ENCODE measurements around the gene GPR84. TPM values are rescaled to one million over a fixed set of nuclear protein-coding genes. Genes with fewer than 3 reads are reported as not detected.

Gene GPR84
- total and polyA plus RNA-seq, 3 donors from 2014 or later = 0.43 to 0.58 TPM; not detected in 1

DNA sequence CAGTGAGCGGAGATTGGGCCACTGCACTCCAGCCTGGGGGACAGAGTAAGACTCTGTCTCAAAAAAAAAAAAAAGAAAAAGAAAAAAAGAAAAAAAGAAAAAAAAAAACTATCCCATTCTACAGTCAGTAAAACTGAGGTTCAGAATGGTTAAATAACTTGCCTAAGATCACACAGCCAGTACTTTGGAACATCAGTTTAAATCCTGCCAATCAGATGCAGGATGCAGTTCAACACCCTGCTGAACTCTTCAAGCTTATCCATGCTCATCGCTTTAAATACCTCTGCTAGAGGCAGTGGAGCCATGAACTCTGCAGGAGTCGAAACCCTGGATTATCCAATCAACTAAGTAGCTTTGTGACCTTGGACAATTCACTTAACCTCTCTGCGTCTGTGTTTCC lies 16.9 kb upstream of the GPR84 start:
- TF ChIP-seq POLR2A (IDR thresholded peaks at IDR 0.05) = no peak
- TF ChIP-seq, protein P1, sequence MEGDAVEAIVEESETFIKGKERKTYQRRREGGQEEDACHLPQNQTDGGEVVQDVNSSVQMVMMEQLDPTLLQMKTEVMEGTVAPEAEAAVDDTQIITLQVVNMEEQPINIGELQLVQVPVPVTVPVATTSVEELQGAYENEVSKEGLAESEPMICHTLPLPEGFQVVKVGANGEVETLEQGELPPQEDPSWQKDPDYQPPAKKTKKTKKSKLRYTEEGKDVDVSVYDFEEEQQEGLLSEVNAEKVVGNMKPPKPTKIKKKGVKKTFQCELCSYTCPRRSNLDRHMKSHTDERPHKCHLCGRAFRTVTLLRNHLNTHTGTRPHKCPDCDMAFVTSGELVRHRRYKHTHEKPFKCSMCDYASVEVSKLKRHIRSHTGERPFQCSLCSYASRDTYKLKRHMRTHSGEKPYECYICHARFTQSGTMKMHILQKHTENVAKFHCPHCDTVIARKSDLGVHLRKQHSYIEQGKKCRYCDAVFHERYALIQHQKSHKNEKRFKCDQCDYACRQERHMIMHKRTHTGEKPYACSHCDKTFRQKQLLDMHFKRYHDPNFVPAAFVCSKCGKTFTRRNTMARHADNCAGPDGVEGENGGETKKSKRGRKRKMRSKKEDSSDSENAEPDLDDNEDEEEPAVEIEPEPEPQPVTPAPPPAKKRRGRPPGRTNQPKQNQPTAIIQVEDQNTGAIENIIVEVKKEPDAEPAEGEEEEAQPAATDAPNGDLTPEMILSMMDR (IDR thresholded peaks at IDR 0.05) = no peak
- Histone ChIP-seq H3K9me3 (no peaks in the 10 kb centered on the region), H3K4me3 (no peak overlapping the region), H3K27me3 (no peaks in the 10 kb centered on the region), H3K36me3 (ENCODE audit: low read depth, missing control alignments) (no peaks in the 10 kb centered on the region), H3K4me1 (peaks cover 16% of the 10 kb centered on the region), H3K27ac (no peak overlapping the region)
- 95 to 98% methylated on average over 4 of the region's 4 CpGs for WGBS, 2 donors
- DNase-seq = no peak
- intact Hi-C loops (cut with DNase I; ENCODE audit: low total_unique reads) = no loop called here

DNA sequence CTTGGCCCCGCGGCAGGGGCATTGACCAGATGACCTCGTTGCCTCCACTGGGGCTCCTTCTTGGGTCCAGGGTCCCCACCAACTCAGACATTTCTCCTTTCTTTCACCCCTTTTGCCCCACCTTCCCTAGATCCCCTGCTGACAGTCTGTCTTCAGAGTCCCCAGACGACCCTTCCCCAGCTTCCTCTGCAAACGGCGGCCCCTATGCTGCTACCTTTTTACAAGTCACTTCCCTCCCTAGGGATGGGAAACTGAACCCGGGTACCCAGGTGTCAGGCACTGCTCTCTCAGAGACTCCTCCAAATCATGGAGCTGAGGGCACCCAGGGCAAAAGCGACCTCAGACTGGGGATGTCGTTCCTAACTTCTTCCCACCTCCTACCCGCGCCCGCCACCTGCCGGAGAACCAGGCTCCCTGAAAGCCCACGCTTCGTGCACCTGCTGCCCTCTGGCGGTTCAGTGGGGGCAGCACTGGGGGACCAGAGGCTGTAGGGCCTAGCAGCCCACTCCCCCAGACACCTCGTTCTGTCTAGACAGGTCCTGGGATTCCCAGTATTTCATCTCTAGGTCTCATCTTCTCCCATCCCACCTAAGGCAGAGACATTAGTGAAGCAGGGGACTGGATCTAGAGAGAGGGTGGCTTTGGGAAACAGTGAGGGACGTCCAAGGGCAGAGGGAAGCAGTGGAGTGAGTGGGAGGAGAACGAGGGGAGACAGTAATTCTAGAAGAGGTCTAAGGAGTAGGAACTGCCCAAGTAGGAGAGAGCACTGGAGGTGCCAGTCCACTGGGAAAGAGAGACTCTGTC lies 15.3 kb upstream of the GPR84 start:
- no peaks in the 10 kb centered on the region for H3K27me3 ChIP-seq
- H3K27ac ChIP-seq = peak overlapping the region; percentile 50 to 70
- intact Hi-C loops (cut with DNase I; ENCODE audit: low total_unique reads) = loop anchor here (10.0 kb wide), 1 partner anchor 155 kb away; no protein-coding TSS in a partner anchor
- DNase-seq = peak; percentile 93
- H3K36me3 ChIP-seq (ENCODE audit: low read depth, missing control alignments) = no peaks in the 10 kb centered on the region
- WGBS, 2 donors = 7 to 13% methylated on average over 19 of the region's 19 CpGs
- peak overlapping the region; percentile 50 to 53 for H3K4me3 ChIP-seq
- H3K4me1 ChIP-seq = peaks cover 13% of the 10 kb centered on the region
- H3K9me3 ChIP-seq = no peaks in the 10 kb centered on the region
- TF ChIP-seq POLR2A (IDR thresholded peaks at IDR 0.05) = no peak
- TF ChIP-seq, protein P1 (IDR thresholded peaks at IDR 0.05) = peak; percentile 96 to 100 (median 98)

DNA sequence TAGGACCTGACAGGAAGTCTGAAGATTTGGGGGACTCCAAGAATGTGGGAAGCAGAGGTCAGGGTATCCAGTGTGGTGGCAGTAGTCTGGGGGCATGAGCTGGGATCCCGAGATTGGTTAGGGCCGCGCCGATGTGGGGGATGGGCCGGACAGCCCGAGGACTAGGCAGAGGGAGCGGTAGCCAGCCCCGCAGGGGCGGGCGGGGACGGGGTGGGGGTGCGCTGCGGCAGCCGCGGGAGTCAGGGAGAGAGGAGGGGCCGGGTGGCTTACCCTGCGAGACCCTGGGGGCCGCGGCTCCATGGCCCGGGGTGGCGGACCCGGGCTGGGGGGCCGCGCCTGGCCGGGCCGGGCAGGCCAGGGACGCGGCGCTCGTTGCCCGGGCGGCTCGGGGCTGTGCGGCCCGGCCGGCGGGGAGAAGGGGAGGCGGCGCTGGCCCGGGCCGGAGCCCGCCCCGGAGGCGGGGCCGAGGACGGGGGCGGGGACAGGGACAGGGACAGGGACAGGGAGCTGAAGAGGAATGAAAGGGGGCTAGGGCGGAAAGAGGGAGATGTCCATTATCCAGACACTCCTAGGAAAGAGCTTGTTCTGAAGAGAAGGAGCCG lies 14.6 kb upstream of the GPR84 start:
- Histone ChIP-seq H3K27me3 (no peaks in the 10 kb centered on the region), H3K9me3 (no peaks in the 10 kb centered on the region), H3K4me3 (peak overlapping the region; percentile 50 to 53), H3K36me3 (ENCODE audit: low read depth, missing control alignments) (no peaks in the 10 kb centered on the region), H3K27ac (peak overlapping the region in 1 of 2 donors; percentile 50), H3K4me1 (peaks cover 16% of the 10 kb centered on the region)
- DNase-seq = peak; percentile 53
- TF ChIP-seq, protein P1 (IDR thresholded peaks at IDR 0.05) = no peak
- no peak for TF ChIP-seq POLR2A (IDR thresholded peaks at IDR 0.05)
- WGBS, 2 donors = 10 to 11% methylated on average over 6 to 44 of the region's 49 CpGs
- intact Hi-C loops (cut with DNase I; ENCODE audit: low total_unique reads) = loop anchor here (10.0 kb wide), 1 partner anchor 154 kb away; no protein-coding TSS in a partner anchor

DNA sequence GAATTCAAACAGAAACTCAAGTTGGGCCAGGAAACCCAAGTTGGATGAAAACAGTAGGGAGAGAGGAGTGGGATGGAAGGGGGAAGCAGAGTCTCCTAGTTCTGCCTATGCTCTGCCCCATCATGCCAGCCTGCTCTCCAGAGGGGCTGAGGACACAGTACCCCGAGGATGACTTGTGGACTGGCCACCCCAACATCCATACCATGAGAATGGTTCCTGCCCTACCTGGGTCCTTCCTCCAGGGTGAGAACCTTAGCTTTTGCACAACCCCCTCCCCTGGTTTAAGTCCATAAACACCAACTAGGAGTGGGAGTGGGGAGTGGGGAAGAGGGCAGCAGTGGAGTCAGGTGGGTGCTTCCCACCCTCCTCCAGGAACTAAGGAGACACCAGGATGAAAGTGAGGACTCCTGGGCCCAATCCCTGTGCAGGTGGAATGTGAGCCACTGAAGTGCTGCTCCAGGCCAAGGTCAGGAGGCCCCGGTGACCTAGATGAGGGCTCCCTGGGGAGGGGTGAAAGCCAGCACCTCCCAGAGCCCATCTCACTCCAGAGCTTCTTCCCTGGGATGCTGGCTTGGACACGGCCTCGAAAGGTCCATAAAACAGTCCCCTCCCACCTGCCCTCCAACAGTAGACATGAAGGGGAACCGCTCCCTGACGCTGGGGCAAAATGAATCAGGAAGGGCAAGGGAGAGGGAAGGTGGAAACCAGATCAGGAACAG lies 13.7 kb upstream of the GPR84 start:
- peak overlapping the region in 1 of 2 donors; percentile 50 for H3K27ac ChIP-seq
- TF ChIP-seq POLR2A (IDR thresholded peaks at IDR 0.05) = no peak
- TF ChIP-seq, protein P1 (IDR thresholded peaks at IDR 0.05) = no peak
- peaks cover 16% of the 10 kb centered on the region for H3K4me1 ChIP-seq
- no peaks in the 10 kb centered on the region for H3K9me3 ChIP-seq
- no peak overlapping the region for H3K4me3 ChIP-seq
- DNase-seq = no peak
- H3K27me3 ChIP-seq = no peaks in the 10 kb centered on the region
- WGBS, 2 donors = 74 to 79% methylated on average over 6 of the region's 6 CpGs
- H3K36me3 ChIP-seq (ENCODE audit: low read depth, missing control alignments) = no peaks in the 10 kb centered on the region
- intact Hi-C loops (cut with DNase I; ENCODE audit: low total_unique reads) = loop anchor here (10.0 kb wide), 1 partner anchor 153 kb away; no protein-coding TSS in a partner anchor
